AG08396 (cell line): ENCODE measurements around the gene CRYZL1.

Experiments used
- DNase-seq: peaks from one replicate; pipeline ENCODE4 v3.0.0; 2012; ENCODE audit warnings: low spot score, mixed read lengths

The CRYZL1 gene

DNA sequence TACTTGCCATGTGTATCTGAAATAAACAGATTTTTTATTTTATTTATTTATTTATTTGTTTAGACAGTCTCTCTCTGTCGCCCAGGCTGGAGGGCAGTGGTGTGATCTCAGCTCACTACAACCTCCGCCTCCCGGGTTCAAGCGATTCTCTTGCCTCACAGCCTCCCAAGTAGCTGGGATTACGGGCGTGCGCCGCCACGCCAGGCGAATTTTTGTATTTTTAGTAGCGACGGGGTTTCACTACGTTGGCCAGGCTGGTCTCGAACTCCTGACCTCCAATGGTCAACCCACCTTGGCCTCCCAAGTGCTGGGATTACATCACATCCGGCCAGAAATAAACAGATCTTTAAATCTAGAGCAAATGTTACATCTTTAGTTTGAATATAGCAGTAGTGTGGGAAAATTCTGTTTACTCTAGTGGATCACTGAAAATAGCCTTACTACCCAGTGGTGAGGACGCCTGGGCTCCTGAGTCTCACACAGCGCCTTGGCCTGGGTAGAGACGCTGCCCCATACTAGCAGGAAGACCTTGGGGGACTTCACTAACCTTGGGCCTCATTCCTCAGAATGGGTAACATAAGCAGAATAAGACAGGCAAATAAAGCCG, 100.3 kb downstream of the CRYZL1 start:
- no peak for DNase-seq

DNA sequence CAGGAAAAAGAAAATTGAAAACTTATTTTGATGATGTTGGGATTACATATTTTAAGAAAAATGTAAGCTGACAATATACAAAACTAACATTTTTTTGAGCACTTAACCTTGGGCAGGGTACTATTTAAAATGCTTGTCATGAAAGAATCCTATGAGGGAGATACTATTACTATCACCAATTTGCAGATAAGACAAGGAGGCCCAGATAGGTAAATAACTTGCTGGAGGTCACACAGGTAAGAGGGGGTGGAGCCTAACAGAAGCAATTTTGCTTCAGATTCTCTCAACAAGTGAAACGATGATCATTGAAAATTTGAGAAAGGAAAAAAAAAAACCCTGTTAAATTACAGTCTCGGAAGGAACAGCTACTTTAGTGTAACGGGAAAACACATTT, 100.8 kb downstream of the CRYZL1 start:
- DNase-seq, result no peak

DNA sequence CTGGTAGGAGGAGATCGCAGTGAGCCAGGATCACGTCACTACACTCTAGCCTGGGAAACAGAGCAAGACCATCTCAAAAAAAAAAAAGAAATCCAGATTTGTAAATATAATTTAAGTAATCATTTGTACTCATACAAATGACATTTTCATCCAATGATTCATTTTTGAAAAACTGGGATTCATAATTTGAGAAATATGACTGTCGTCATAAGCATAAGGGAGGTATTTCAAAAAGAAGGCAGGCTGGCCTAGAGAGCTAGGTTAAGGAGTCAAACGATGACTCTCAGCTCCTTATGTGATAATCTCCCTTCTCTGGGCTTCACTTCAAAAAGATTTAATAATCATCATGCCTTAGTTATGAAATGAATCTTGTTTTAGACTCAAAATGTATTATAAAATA, 101.9 kb downstream of the CRYZL1 start:
- peak; percentile 60 for DNase-seq
